ENCODE results near the gene KDM2A.
"Not testable (repeated sequence)": the region's sequence is repeated elsewhere in the genome, so short reads cannot be mapped to it uniquely, and the experiment has no call there.

KDM2A gene

DNA sequence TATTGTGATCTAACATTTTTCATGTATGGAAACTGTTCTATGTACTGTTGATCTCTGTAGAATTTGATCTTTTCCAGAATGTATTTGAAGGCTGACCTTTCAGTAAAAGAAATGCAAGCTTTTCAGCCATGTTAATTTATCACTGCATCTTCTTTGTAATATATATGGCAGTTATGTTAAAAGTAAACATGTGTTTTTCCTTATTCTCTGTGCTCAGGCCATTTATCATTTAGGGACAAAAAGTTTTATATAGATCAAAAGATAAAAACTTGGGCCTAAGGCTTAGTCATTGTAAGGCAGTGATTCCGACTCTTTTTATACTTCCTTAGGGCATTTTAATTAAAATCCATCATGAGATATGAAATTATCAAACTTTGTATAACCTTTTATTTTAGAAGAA lies 48.7 kb downstream of the KDM2A start:
- no peak overlapping the region for H3K4me3 ChIP-seq (ENCODE audit: low read depth, low read length)
- TF ChIP-seq, protein P1, sequence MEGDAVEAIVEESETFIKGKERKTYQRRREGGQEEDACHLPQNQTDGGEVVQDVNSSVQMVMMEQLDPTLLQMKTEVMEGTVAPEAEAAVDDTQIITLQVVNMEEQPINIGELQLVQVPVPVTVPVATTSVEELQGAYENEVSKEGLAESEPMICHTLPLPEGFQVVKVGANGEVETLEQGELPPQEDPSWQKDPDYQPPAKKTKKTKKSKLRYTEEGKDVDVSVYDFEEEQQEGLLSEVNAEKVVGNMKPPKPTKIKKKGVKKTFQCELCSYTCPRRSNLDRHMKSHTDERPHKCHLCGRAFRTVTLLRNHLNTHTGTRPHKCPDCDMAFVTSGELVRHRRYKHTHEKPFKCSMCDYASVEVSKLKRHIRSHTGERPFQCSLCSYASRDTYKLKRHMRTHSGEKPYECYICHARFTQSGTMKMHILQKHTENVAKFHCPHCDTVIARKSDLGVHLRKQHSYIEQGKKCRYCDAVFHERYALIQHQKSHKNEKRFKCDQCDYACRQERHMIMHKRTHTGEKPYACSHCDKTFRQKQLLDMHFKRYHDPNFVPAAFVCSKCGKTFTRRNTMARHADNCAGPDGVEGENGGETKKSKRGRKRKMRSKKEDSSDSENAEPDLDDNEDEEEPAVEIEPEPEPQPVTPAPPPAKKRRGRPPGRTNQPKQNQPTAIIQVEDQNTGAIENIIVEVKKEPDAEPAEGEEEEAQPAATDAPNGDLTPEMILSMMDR (IDR thresholded peaks at IDR 0.05; ENCODE audit: low read depth, low read length, missing control alignments) = no peak
- no peak for DNase-seq (ENCODE audit: low read depth)

DNA sequence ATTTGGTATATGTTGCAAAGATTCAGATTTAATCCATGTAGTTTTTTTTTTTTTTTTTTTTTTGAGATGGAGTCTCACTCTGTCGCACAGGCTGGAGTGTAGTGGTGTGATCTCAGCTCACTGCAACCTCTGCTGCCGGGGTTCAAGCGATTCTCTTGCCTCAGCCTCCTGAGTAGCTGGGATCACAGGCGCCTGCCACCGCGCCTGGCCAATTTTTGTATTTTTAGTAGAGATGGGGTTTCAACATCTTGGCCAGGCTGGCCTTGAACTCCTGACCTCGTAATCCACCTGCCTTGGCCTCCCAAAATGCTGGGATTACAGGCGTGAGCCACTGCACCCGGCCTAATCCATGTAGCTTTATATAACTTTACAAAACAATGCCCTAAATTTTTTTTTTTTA lies 49.8 kb downstream of the KDM2A start:
- not testable (repeated sequence) for H3K4me3 ChIP-seq (ENCODE audit: low read depth, low read length); DNase-seq (ENCODE audit: low read depth)

DNA sequence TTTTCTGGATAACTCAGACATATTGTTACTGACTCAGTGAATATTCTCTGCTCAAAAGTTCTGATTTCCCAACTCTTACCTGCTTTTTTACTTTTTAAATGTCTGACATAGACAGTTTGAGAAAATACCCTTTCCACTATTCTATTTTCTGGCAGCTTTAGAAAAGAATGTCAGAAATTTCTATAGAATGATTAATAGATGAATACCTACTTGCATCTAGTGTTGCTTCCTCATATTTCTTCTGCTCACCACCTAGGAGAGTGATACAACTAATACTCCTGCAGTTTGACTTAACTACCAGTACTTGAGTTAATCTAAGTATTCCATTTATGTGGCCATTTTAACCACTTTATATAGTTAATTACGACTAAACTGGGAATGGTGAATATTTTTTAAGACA lies 55.2 kb downstream of the KDM2A start:
- TF ChIP-seq, protein P1 (IDR thresholded peaks at IDR 0.05; ENCODE audit: low read depth, low read length, missing control alignments) = no peak
- H3K4me3 ChIP-seq (ENCODE audit: low read depth, low read length) = no peak overlapping the region
- no peak for DNase-seq (ENCODE audit: low read depth)

DNA sequence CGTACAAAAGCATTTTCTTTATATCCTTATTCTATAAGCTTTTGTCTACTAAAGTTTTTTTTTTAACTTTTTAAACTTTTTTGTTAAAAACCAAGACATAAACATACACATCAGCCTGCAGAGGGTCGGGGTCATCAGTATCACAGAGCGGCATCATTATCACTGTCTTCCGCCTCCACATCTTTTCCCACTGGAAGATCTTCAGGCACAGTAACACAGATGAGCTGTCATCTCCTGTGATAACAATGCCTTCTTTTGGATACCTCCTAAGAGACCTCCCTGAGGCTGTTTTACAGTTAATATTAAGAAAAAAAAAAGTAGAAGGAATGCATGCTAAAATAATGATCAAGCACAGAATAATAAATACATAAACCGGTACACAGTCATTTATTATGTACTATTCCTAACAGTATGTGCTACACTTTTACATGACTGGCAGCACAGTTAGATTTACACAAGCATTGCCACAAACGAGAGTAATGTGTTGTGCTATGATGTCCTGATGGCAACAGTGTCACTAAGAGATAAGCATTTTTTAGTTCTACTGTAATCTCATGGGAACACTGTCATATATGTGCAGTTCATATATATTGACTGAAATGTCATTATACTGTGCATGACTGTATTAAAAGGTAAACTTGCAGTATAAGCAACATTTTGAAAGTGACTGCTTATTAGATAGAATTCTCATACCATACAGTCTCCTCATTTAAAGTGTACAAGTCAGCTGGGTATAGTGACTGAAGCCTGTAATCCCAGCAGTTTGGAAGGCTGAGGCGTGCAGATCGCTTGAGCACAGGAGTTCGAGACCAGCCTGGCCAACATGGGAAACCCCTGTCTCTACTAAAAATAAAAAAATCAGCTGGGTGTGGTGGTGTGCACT lies 58.6 kb downstream of the KDM2A start:
- no peak overlapping the region for H3K4me3 ChIP-seq (ENCODE audit: low read depth, low read length)
- DNase-seq (ENCODE audit: low read depth) = no peak
- TF ChIP-seq, protein P1 (IDR thresholded peaks at IDR 0.05; ENCODE audit: low read depth, low read length, missing control alignments) = no peak

DNA sequence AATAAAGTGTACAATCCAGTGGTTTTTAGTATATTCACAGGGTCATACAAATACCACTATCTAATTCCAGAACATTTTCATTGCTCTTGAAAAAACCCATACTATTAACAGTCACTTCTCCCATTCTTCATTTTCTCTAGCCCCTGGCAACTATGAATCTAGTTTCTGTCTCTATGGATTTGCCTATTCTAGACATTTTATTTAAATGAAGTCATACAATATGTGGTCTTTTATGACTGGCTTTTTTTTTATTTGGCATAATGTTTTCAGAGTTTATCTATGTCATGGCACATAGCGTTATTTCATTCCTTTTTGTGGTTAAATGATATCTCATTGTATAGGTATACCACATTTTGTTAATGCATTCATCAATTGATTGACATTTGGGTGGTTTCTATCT lies 59.4 kb downstream of the KDM2A start:
- H3K4me3 ChIP-seq (ENCODE audit: low read depth, low read length) = no peak overlapping the region
- no peak for DNase-seq (ENCODE audit: low read depth)
- TF ChIP-seq, protein P1 (IDR thresholded peaks at IDR 0.05; ENCODE audit: low read depth, low read length, missing control alignments) = no peak

DNA sequence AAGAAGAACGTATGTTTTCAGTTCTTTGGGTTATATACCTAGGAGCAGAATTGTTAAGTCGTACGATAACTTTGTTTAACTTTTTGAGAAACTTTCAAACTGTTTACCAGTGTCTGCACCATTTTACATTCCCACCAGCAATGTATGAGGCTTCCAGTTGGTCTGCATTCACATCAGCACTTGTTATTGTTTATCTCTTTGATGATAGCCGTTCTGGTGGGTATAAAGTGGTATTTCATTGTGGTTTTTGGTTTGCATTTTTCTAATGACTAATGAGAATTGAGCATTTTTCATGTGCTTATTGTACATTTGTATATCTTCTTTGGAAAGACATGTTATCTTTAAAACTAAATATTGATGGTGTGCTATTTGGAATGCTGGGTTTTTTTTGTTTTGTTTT lies 59.8 kb downstream of the KDM2A start:
- H3K4me3 ChIP-seq (ENCODE audit: low read depth, low read length) = no peak overlapping the region
- TF ChIP-seq, protein P1 (IDR thresholded peaks at IDR 0.05; ENCODE audit: low read depth, low read length, missing control alignments) = no peak
- DNase-seq (ENCODE audit: low read depth) = no peak

DNA sequence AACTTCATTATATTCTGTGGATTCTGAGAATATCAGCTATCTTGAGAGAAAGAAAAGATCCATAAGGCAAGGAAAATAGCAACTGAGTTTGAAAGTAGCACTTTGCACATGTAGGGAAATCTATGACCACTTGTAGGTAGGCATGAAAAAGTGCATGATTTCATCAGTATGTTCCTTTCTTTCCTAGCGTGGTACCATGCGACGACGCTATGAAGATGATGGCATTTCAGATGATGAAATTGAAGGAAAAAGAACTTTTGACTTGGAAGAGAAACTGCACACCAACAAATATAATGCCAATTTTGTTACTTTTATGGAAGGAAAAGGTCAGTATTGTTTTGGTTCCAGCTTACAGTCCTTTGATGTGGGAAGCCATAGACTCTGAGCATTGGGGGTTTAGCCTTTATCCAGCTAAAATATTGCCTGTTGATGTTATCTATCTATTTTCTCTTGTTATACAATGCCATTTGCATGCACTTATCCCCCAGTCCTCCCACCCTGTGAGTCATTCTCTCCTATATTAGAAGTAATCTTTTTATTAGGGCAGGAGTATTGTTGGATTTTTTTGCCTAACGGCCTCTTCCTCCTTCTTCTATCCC lies 60.9 kb downstream of the KDM2A start:
- H3K4me3 ChIP-seq (ENCODE audit: low read depth, low read length) = no peak overlapping the region
- TF ChIP-seq, protein P1 (IDR thresholded peaks at IDR 0.05; ENCODE audit: low read depth, low read length, missing control alignments) = no peak
- DNase-seq (ENCODE audit: low read depth) = no peak

Data from GM12864 (cell line).